SK-MEL-5 (cell line): ENCODE measurements around the gene DERA. TPM values are rescaled to one million over a fixed set of nuclear protein-coding genes. Genes with fewer than 3 reads are reported as not detected.

Experiments
- DNase-seq: peaks from one replicate; pipeline ENCODE4 v3.0.0-alpha.2; 2016; ENCODE audit warnings: low read depth, low spot score
- in situ Hi-C: cut with HindIII; loops from 2 replicates; pipeline ENCODE4 v1.10.0; 2016; ENCODE audit warnings: low sequenced_read_pairs, high pct_unique_total_duplicates, low pct_unique_long_range_greater_than_20kb
- total RNA-seq: library from RNA; depleted of rRNA; stranded (reverse); fragments of >200 nt; shearing (Covaris generic); gene quantifications from 2 replicates; pipeline ENCODE4 v1.2.3, GENCODE V29; 2014; rRNA removed

DERA gene
- total RNA-seq, 1 experiment from 2014 or later, result 200 TPM

DNA sequence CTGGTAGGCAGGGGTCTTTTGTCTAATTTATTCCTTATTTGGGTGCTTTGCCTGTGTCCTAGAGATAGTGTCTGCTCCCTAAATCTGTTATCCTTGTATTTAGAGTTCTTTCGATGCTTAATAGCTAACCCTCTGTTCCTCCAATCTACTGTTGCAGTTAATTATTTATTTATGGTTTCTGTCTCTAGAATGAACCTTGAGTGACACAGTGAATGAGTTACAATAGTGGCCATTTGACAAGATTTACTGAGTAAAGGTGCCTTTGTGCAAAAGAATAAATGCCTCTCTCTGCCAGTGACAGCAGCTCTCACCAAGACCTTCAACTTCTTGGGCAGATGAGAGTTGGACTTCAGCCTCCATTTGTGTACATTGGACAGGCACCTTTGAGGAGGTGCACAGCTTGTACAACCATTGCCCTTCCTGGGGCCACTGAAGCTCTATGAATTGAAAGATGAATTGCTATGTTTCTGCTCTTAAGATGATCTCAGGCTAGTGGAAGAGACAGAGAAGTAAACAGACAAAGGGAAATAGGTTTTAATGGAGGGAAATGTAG, 165.9 kb downstream of the DERA start:
- in situ Hi-C loops, result no loop called here
- no peak for DNase-seq

DNA sequence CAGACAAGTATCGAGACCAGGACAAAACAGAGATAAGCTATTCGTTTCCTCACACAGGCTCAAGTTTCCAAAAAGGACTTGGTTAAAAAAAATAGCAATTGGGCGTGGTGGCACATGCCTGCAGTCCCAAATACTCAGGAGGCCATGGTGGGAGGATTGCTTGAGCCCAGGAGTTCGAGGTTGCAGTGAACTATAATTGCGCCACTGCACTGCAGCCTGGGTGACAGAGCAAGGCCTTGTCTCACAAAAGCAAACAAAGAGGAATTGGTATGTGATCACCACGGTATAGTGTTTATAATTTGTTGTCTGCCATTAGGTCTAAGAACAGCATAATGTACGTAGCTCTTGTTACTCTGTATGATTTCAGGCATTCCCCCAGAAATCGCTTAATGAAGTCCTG, 175.3 kb downstream of the DERA start:
- DNase-seq, result no peak
- in situ Hi-C loops, result no loop called here

DNA sequence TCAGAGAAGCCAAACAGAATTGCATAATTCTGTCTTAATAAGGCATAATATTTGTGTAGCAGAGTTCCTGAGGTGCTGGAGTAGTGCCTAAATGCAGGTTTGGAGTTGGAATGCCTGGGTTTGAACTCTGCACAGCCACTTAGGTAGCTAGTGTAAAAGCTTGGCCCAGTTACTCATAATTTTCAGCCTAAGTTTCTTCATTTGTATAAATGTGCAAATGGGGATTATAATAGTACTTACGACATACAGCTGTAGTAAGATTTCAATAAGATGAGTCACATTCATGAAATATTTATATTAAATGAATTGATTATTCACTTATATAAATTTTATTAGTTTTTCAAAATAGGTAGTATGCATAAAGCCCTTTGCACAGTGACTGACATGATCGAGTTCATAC, 175.8 kb downstream of the DERA start:
- DNase-seq, result no peak
- in situ Hi-C loops, result no loop called here

Other genes starting within 250 kb of the DERA start
- gene EPS8, start 121.9 kb upstream of the DERA start, total RNA-seq, result 186 and 193 TPM in 2 replicates
- 108 and 114 TPM in 2 replicates for gene STRAP, start 28.9 kb upstream of the DERA start, total RNA-seq